ENCODE measurements around the gene ITFG1. TPM values are rescaled to one million over a fixed set of nuclear protein-coding genes. Genes with fewer than 3 reads are reported as not detected.
A peak's percentile ranks its signal among the peaks of the same experiment; 100 is the strongest.
"Not testable (repeated sequence)": the region's sequence is repeated elsewhere in the genome, so short reads cannot be mapped to it uniquely, and the experiment has no call there.

ITFG1 gene
- total and polyA plus RNA-seq, 8 donors = 8.1 to 90.0 (median 32.2) TPM

GRCh38 chr16:47211218-47211617, 249.6 kb downstream of the ITFG1 start:
- TF ChIP-seq CTCF (IDR thresholded peaks at IDR 0.05) = no peak
- no peak for TF ChIP-seq POLR2A (IDR thresholded peaks at IDR 0.05)
- no peak for TF ChIP-seq EP300 (IDR thresholded peaks at IDR 0.05)
- TF ChIP-seq POLR2AphosphoS5 (IDR thresholded peaks at IDR 0.05) = no peak
- H3K27me3 ChIP-seq = no peaks in the 10 kb centered on the region
- DNase-seq = no peak
- 82 to 92% (median 91%) methylated on average over 4 of the region's 4 CpGs for WGBS, 5 donors
- H3K4me3 ChIP-seq = no peak overlapping the region
- no peak overlapping the region for H3K27ac ChIP-seq
- H3K9me3 ChIP-seq = no peaks in the 10 kb centered on the region
- H3K4me1 ChIP-seq = no peaks in the 10 kb centered on the region
- intact Hi-C loops (cut with DNase I; ENCODE audit: low total_unique reads) = no loop called here
- H3K36me3 ChIP-seq = peaks cover 0 to 20% (median 13%) of the 10 kb centered on the region in 4 donors

GRCh38 chr16:47204736-47205504, 255.9 kb downstream of the ITFG1 start:
- intact Hi-C loops (cut with DNase I; ENCODE audit: low total_unique reads) = no loop called here
- peak in 1 of 2 donors; percentile 2 for DNase-seq
- TF ChIP-seq POLR2AphosphoS5 (IDR thresholded peaks at IDR 0.05) (no peak), POLR2A (IDR thresholded peaks at IDR 0.05) (no peak), CTCF (IDR thresholded peaks at IDR 0.05) (no peak), EP300 (IDR thresholded peaks at IDR 0.05) (no peak)
- no peak overlapping the region for H3K4me3 ChIP-seq
- H3K9me3 ChIP-seq = no peaks in the 10 kb centered on the region
- no peaks in the 10 kb centered on the region for H3K4me1 ChIP-seq
- H3K27me3 ChIP-seq = no peaks in the 10 kb centered on the region
- 75 to 87% (median 84%) methylated on average over 4 of the region's 4 CpGs for WGBS, 5 donors
- no peak overlapping the region for H3K27ac ChIP-seq
- H3K36me3 ChIP-seq = peaks cover 0 to 12% (median 0%) of the 10 kb centered on the region in 4 donors

GRCh38 chr16:47203433-47203832, 257.4 kb downstream of the ITFG1 start:
- H3K27me3 ChIP-seq; H3K9me3 ChIP-seq; H3K4me3 ChIP-seq; intact Hi-C loops (cut with DNase I; ENCODE audit: low total_unique reads); H3K4me1 ChIP-seq; H3K27ac ChIP-seq: not testable (repeated sequence)
- H3K36me3 ChIP-seq = peaks cover 0 to 20% (median 0%) of the 10 kb centered on the region in 4 donors
- DNase-seq = peak in 1 of 2 donors; percentile 7
- WGBS, 5 donors = 80 to 91% (median 84%) methylated on average over 4 of the region's 4 CpGs

- no peaks in the 10 kb centered on the region for H3K27me3 ChIP-seq
- no peaks in the 10 kb centered on the region for H3K4me1 ChIP-seq
- no peak overlapping the region for H3K4me3 ChIP-seq
- intact Hi-C loops (cut with DNase I; ENCODE audit: low total_unique reads) = no loop called here
- H3K9me3 ChIP-seq = no peaks in the 10 kb centered on the region
- TF ChIP-seq EP300 (IDR thresholded peaks at IDR 0.05) (no peak), POLR2AphosphoS5 (IDR thresholded peaks at IDR 0.05) (no peak), CTCF (IDR thresholded peaks at IDR 0.05) (no peak), POLR2A (IDR thresholded peaks at IDR 0.05) (no peak)
- 92 to 98% (median 96%) methylated on average over 2 of the region's 2 CpGs for WGBS, 5 donors
- H3K27ac ChIP-seq = no peak overlapping the region
- H3K36me3 ChIP-seq = peaks cover 0 to 12% (median 2%) of the 10 kb centered on the region in 4 donors
- DNase-seq = no peak
Observed at GRCh38 chr16:47198180-47198575, 262.7 kb downstream of the ITFG1 start.

All from stomach (tissue), 9 donors.